Neural crest cell (in vitro differentiated cells): ENCODE data around the gene TAS2R31. TPM values are rescaled to one million over a fixed set of nuclear protein-coding genes. Genes with fewer than 3 reads are reported as not detected.

ENCODE experiments used
- DNase-seq: peaks from one replicate; pipeline ENCODE4 v3.0.0; 2021; ENCODE audit warnings: low read depth, mixed read lengths, low spot score
- H3K27ac Mint-ChIP-seq: one replicate; pipeline ENCODE4 v1.8.0; 2021; ENCODE audit warnings: mild to moderate bottlenecking, mixed read lengths; ENCODE audit not compliant: unreplicated experiment
- H3K27me3 Mint-ChIP-seq: 2 replicates; pipeline ENCODE4 v1.8.0; 2021; ENCODE audit warnings: low read depth, mild to moderate bottlenecking, mixed read lengths
- H3K36me3 Mint-ChIP-seq: 2 replicates; pipeline ENCODE4 v1.8.0; 2021; ENCODE audit warnings: low read depth, mild to moderate bottlenecking, mixed read lengths
- H3K4me1 Mint-ChIP-seq: 2 replicates; pipeline ENCODE4 v1.8.0; 2021; ENCODE audit warnings: mixed read lengths
- H3K4me3 Mint-ChIP-seq: one replicate; pipeline ENCODE4 v1.8.0; 2021; ENCODE audit warnings: mild to moderate bottlenecking, mixed read lengths
- H3K9me3 Mint-ChIP-seq: 2 replicates; pipeline ENCODE4 v1.8.0; 2021; ENCODE audit warnings: mixed read lengths
- CTCF ChIP-seq: fragments of 200-600 bp; sonication (generic); conservative IDR thresholded peaks from 2 replicates; pipeline ENCODE4 v1.5.0; 2021; ENCODE audit warnings: antibody characterized with exemption, mild to moderate bottlenecking
- total RNA-seq: library from RNA; stranded (reverse); gene quantifications from 2 replicates; pipeline ENCODE4 v1.2.1, GENCODE V29; 2021

The TAS2R31 gene
- total RNA-seq, 1 donor from 2014 or later, result 2.5 TPM

- Mint-ChIP-seq H3K4me1 (peaks cover 3% of the 10 kb centered on the region), H3K36me3 (peaks cover 8% of the 10 kb centered on the region), H3K27me3 (no peaks in the 10 kb centered on the region), H3K4me3 (no peak overlapping the region), H3K27ac (no peak overlapping the region), H3K9me3 (no peaks in the 10 kb centered on the region)
- no peak for DNase-seq
- no peak for TF ChIP-seq CTCF
Measured at GRCh38 chr12:11016937-11017336, 14.3 kb downstream of the TAS2R31 start.

DNA sequence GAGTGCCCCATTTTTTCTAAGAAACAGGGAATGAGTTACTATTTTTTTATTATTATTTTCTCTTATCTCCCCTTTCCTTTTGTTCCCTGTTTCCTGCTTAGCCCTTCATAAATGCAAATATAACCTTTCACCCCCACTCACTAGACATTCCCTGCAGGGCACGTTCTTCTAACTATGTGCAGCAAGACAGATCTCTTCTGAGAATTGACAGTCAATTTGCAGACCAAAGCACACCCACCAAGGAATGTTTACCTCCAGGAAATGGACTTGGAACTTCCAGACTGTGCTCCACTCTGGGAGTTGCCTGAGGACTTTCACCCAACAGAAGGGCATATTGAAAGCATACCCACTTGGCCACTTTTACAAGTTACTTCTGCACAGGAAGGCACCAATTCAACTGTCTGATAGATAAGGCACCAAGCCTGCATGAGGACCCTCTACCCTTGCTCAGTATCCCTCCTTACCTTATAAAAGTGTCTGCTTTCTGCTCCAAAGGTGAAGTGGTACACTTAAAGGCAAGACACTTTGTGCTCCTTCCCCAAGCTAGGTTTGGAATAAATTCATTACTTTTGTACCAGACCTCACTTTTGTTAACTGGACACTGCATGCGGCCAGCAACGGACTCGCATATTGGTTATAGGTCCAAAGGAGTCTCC is 15.3 kb downstream of the TAS2R31 start:
- Mint-ChIP-seq H3K4me3 (no peak overlapping the region), H3K27me3 (no peaks in the 10 kb centered on the region), H3K27ac (no peak overlapping the region), H3K4me1 (peaks cover 3% of the 10 kb centered on the region), H3K36me3 (peaks cover 6% of the 10 kb centered on the region), H3K9me3 (no peaks in the 10 kb centered on the region)
- no peak for DNase-seq
- no peak for TF ChIP-seq CTCF

DNA sequence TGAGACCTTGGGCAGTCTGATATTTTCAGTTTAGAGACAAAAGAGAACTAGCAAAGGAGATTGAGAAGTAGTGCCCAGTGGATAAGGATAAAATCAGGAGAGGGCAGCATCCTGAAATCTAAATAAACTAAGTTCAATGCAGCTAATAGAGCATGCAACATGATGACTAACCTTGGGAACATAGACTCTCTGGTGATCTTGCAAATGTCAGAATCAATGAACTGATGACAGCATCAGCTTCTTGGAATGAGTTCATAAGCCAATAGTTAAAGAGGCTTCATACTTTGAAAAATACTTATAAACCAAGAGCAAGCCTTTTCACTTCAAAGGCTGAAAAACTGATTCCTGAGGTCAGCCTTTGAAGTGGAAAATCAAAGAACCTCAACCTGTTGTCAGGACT is 17.0 kb downstream of the TAS2R31 start:
- H3K9me3 Mint-ChIP-seq, result no peaks in the 10 kb centered on the region
- no peak overlapping the region for H3K4me3 Mint-ChIP-seq
- no peak for DNase-seq
- H3K36me3 Mint-ChIP-seq, result peaks cover 6% of the 10 kb centered on the region
- peaks cover 3% of the 10 kb centered on the region for H3K4me1 Mint-ChIP-seq
- H3K27ac Mint-ChIP-seq, result no peak overlapping the region
- no peaks in the 10 kb centered on the region for H3K27me3 Mint-ChIP-seq
- TF ChIP-seq CTCF, result no peak

GRCh38 chr12:11007608-11008007 is 23.6 kb downstream of the TAS2R31 start:
- Mint-ChIP-seq H3K36me3 (no peaks in the 10 kb centered on the region), H3K27me3 (no peaks in the 10 kb centered on the region), H3K4me3 (no peak overlapping the region), H3K27ac (no peak overlapping the region), H3K9me3 (no peaks in the 10 kb centered on the region), H3K4me1 (no peaks in the 10 kb centered on the region)
- DNase-seq, result no peak
- TF ChIP-seq CTCF, result no peak

DNA sequence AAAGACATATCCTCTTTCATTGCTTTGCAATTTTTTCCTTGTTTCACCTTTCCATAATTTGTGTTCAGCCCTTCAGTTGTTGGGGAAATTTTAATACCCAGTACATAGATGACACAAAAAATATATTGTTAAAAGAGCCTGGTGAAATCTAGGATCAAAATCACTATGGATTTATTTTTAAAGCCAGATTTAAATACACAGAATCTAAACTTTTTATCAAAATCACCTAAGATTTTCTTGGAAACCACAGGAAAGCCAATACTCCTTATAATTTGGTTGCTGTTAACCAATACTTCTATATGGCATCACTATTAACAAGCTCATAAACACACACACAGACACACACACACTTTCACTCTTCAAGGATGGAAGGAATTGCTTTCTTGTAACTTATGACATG is 33.0 kb downstream of the TAS2R31 start, which contains the start of gene TAS2R20:
TAS2R20 (minus strand) TSS at position 101 of the 400 bp plus-strand sequence. CDS start 429 bp downstream, outside the sequence.
- Mint-ChIP-seq H3K9me3 (peaks cover 6% of the 10 kb centered on the region), H3K4me1 (no peaks in the 10 kb centered on the region), H3K27ac (no peak within 1 kb of the TSS), H3K27me3 (no peaks in the 10 kb centered on the region), H3K4me3 (no peak within 1 kb of the TSS), H3K36me3 (peaks cover 18% of the 10 kb centered on the region)
- no peak for TF ChIP-seq CTCF
- DNase-seq, result no peak
